ENCODE results near the gene SMCO2. TPM values are rescaled to one million over a fixed set of nuclear protein-coding genes. Genes with fewer than 3 reads are reported as not detected.

SMCO2 gene
- polyA plus RNA-seq (2013, experiment 1 of 2; ENCODE audit: insufficient read length) = not detected
- polyA plus RNA-seq (2013, experiment 2 of 2; ENCODE audit: insufficient read length) = 0.42 TPM

GRCh38 chr12:27446436-27446835, at the start of gene SMCO2:
TSS of gene SMCO2 (plus strand) at chr12:27446736. CDS start at chr12:27470632, 23,896 bp downstream.
- no peak for DNase-seq

- no peak for DNase-seq
Observed at GRCh38 chr12:27398466-27398865, 48.1 kb upstream of the SMCO2 start.

- no peak for DNase-seq
Observed at GRCh38 chr12:27399074-27399473, 47.5 kb upstream of the SMCO2 start.

GRCh38 chr12:27400856-27401354, 45.6 kb upstream of the SMCO2 start:
- DNase-seq = no peak

- DNase-seq = no peak
Observed at GRCh38 chr12:27412047-27412446, 34.5 kb upstream of the SMCO2 start.

- DNase-seq = no peak
Observed at GRCh38 chr12:27422697-27423096, 23.8 kb upstream of the SMCO2 start.

- DNase-seq = peak; percentile 70
Observed at GRCh38 chr12:27424631-27425230, 21.8 kb upstream of the SMCO2 start.

GRCh38 chr12:27425306-27425705, 21.2 kb upstream of the SMCO2 start:
- DNase-seq = no peak

GRCh38 chr12:27426743-27427487, 19.6 kb upstream of the SMCO2 start:
- DNase-seq = no peak

GRCh38 chr12:27427824-27428223, 18.7 kb upstream of the SMCO2 start:
- DNase-seq = no peak

GRCh38 chr12:27428466-27428865, 18.1 kb upstream of the SMCO2 start:
- no peak for DNase-seq

- no peak for DNase-seq
Observed at GRCh38 chr12:27429606-27430005, 16.9 kb upstream of the SMCO2 start.

GRCh38 chr12:27431185-27431584, 15.4 kb upstream of the SMCO2 start:
- DNase-seq = no peak

- no peak for DNase-seq
Observed at GRCh38 chr12:27434673-27435565, 11.6 kb upstream of the SMCO2 start.

GRCh38 chr12:27436029-27436428, 10.5 kb upstream of the SMCO2 start:
- DNase-seq = no peak

GRCh38 chr12:27436768-27437167, 9.8 kb upstream of the SMCO2 start:
- DNase-seq = no peak

GRCh38 chr12:27437839-27438238, 8.7 kb upstream of the SMCO2 start:
- no peak for DNase-seq

GRCh38 chr12:27447761-27448160, 1.2 kb downstream of the SMCO2 start:
- DNase-seq = no peak

- no peak for DNase-seq
Observed at GRCh38 chr12:27449026-27449425, 2.5 kb downstream of the SMCO2 start.

- DNase-seq = no peak
Observed at GRCh38 chr12:27449893-27450534, 3.5 kb downstream of the SMCO2 start.

- DNase-seq = no peak
Observed at GRCh38 chr12:27451036-27451825, 4.7 kb downstream of the SMCO2 start.

- DNase-seq = no peak
Observed at GRCh38 chr12:27453421-27453820, 6.9 kb downstream of the SMCO2 start.
